ENCODE measurements around the gene BRSK2.

Gene BRSK2

GRCh38 chr11:1446623-1447022 is 56.9 kb downstream of the BRSK2 start:
- DNase-seq = no peak
- no peak overlapping the region for H3K4me2 ChIP-seq (ENCODE audit: low read depth, low read length)
- H3F3A ChIP-seq (ENCODE audit: insufficient read depth, low read length) = no peaks in the 10 kb centered on the region
- no peak overlapping the region for H3K4me3 ChIP-seq (ENCODE audit: low read length)
- peaks cover 65% of the 10 kb centered on the region for H3K27me3 ChIP-seq (replicated peaks; ENCODE audit: insufficient read depth, low read length)
- no peak overlapping the region for H3K27ac ChIP-seq (ENCODE audit: low read length)
- no peak overlapping the region for H2AFZ ChIP-seq (ENCODE audit: low read length)
- no peaks in the 10 kb centered on the region for H3K9me3 ChIP-seq (replicated peaks; ENCODE audit: insufficient read depth, low read length)
- H3K9me2 ChIP-seq (replicated peaks; ENCODE audit: insufficient read depth, low read length) = no peaks in the 10 kb centered on the region
- TF ChIP-seq EZH2phosphoT487 (IDR thresholded peaks at IDR 0.05; ENCODE audit: low read length) (no peak), CTCF (IDR thresholded peaks at IDR 0.05; ENCODE audit: low read length) (no peak), EZH2 (optimal IDR thresholded peaks at IDR 0.05; ENCODE audit: low read depth, low read length) (no peak)
- no peaks in the 10 kb centered on the region for H4K20me1 ChIP-seq (ENCODE audit: insufficient read depth, low read length)
- no peak overlapping the region for H3K9ac ChIP-seq (ENCODE audit: low read length)
- H3K4me1 ChIP-seq (ENCODE audit: low read length) = no peaks in the 10 kb centered on the region
- H3K79me2 ChIP-seq (ENCODE audit: low read length) = no peaks in the 10 kb centered on the region
- H3K36me3 ChIP-seq (replicated peaks; ENCODE audit: insufficient read depth, low read length) = no peaks in the 10 kb centered on the region

- Histone ChIP-seq H3K27me3 (replicated peaks; ENCODE audit: insufficient read depth, low read length) (peaks cover 80% of the 10 kb centered on the region), H3K9me3 (replicated peaks; ENCODE audit: insufficient read depth, low read length) (no peaks in the 10 kb centered on the region), H4K20me1 (ENCODE audit: insufficient read depth, low read length) (no peaks in the 10 kb centered on the region), H3K9me2 (replicated peaks; ENCODE audit: insufficient read depth, low read length) (no peaks in the 10 kb centered on the region), H3K36me3 (replicated peaks; ENCODE audit: insufficient read depth, low read length) (no peaks in the 10 kb centered on the region), H3F3A (ENCODE audit: insufficient read depth, low read length) (no peaks in the 10 kb centered on the region), H3K4me3 (ENCODE audit: low read length) (no peak overlapping the region), H3K27ac (ENCODE audit: low read length) (no peak overlapping the region), H3K4me1 (ENCODE audit: low read length) (no peaks in the 10 kb centered on the region), H2AFZ (ENCODE audit: low read length) (no peak overlapping the region), H3K9ac (ENCODE audit: low read length) (no peak overlapping the region), H3K4me2 (ENCODE audit: low read depth, low read length) (no peak overlapping the region), H3K79me2 (ENCODE audit: low read length) (no peaks in the 10 kb centered on the region)
- TF ChIP-seq EZH2phosphoT487 (IDR thresholded peaks at IDR 0.05; ENCODE audit: low read length) = no peak
- DNase-seq = no peak
These were observed 58.4 kb downstream of the BRSK2 start for GRCh38 chr11:1447845-1448825.

GRCh38 chr11:1448882-1449281 is 59.1 kb downstream of the BRSK2 start:
- Histone ChIP-seq H3F3A (ENCODE audit: insufficient read depth, low read length) (no peaks in the 10 kb centered on the region), H4K20me1 (ENCODE audit: insufficient read depth, low read length) (no peaks in the 10 kb centered on the region), H3K9me3 (replicated peaks; ENCODE audit: insufficient read depth, low read length) (no peaks in the 10 kb centered on the region), H3K36me3 (replicated peaks; ENCODE audit: insufficient read depth, low read length) (no peaks in the 10 kb centered on the region), H3K4me3 (ENCODE audit: low read length) (no peak overlapping the region), H3K4me1 (ENCODE audit: low read length) (no peaks in the 10 kb centered on the region), H3K9ac (ENCODE audit: low read length) (no peak overlapping the region), H3K79me2 (ENCODE audit: low read length) (no peaks in the 10 kb centered on the region), H3K9me2 (replicated peaks; ENCODE audit: insufficient read depth, low read length) (no peaks in the 10 kb centered on the region), H3K27me3 (replicated peaks; ENCODE audit: insufficient read depth, low read length) (peaks cover 79% of the 10 kb centered on the region), H3K27ac (ENCODE audit: low read length) (no peak overlapping the region), H2AFZ (ENCODE audit: low read length) (no peak overlapping the region), H3K4me2 (ENCODE audit: low read depth, low read length) (no peak overlapping the region)
- DNase-seq = no peak
- TF ChIP-seq EZH2 (optimal IDR thresholded peaks at IDR 0.05; ENCODE audit: low read depth, low read length) (no peak), EZH2phosphoT487 (IDR thresholded peaks at IDR 0.05; ENCODE audit: low read length) (no peak), CTCF (IDR thresholded peaks at IDR 0.05; ENCODE audit: low read length) (no peak)
